Measurements from ENCODE around the gene ZNF383. TPM values are rescaled to one million over a fixed set of nuclear protein-coding genes. Genes with fewer than 3 reads are reported as not detected.

Gene ZNF383
- total and polyA plus RNA-seq, 9 of the 15 experiments (the other 6 are each of a cell fraction or from before 2014, with no cell fraction given): 2.0 to 8.2 (median 5.3) TPM

DNA sequence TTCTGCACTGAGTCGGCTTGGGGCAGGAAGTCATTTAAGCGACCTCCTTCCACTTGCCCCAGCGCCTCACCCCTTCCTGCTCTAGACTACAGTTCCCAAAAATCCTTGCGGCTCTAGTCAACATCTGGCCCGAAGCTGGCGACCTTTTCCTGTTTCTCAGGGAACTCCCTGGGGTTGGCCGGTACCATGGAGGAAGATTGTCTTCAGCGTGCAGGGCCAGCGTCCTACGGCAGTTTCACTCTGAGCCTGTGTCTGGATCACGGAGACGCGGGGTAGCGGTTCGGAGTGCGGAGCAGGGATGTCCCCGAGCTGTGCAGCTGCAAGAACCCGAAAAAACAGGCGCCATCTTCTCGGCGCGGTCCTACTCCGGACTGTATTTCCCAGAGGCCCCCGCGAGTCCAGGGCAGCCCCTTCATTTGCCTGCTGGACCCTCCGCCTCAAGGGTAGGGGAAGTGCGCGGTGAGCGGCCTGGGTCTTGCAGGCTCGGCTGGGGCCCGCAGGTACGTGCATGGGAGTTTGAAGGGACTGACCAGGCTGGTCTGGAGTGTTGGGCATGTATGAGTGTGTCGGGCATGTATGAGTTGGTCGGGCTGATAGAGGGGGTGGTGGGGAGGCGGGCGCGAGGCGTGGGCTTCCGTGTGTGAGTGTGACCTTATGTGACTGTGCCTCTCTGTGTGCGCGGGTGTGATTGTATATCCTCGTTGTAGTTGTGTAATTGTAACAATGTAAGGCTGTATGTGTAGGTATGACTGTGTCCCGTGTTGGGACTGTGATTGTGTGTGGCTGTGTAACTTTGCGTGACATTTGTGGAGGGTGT is at the start of gene ZNF383 (continued):
- TF ChIP-seq, protein P1, sequence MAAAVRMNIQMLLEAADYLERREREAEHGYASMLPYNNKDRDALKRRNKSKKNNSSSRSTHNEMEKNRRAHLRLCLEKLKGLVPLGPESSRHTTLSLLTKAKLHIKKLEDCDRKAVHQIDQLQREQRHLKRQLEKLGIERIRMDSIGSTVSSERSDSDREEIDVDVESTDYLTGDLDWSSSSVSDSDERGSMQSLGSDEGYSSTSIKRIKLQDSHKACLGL (CRISPR knock-in tag; IDR thresholded peaks at IDR 0.05; ENCODE audit: borderline replicate concordance, poor library complexity, severe bottlenecking): no peak
- peak; percentile 27; the same call in 1 of the 2 replicates for TF ChIP-seq BCOR (IDR thresholded peaks at IDR 0.05)
- no peak for TF ChIP-seq ZNF77 (CRISPR knock-in tag; IDR thresholded peaks at IDR 0.05)
- TF ChIP-seq HIVEP1 (CRISPR knock-in tag; IDR thresholded peaks at IDR 0.05): no peak
- no peak for TF ChIP-seq CC2D1A (IDR thresholded peaks at IDR 0.05)
- no peak for TF ChIP-seq HNRNPL (IDR thresholded peaks at IDR 0.05; ENCODE audit: low read depth, low read length)
- no peak for TF ChIP-seq SAFB2 (IDR thresholded peaks at IDR 0.05; ENCODE audit: borderline replicate concordance, low read depth, low read length, severe bottlenecking)
- TF ChIP-seq CBFA2T2 (conservative IDR thresholded peaks at IDR 0.05): no peak
- peak; percentile 79 for TF ChIP-seq HNRNPLL (IDR thresholded peaks at IDR 0.05; ENCODE audit: low read depth, low read length, poor library complexity, severe bottlenecking)
- TF ChIP-seq ESRRA (IDR thresholded peaks at IDR 0.05; ENCODE audit: borderline replicate concordance, low read depth): no peak; the same call in 1 of the 2 replicates
- TF ChIP-seq, protein P2, sequence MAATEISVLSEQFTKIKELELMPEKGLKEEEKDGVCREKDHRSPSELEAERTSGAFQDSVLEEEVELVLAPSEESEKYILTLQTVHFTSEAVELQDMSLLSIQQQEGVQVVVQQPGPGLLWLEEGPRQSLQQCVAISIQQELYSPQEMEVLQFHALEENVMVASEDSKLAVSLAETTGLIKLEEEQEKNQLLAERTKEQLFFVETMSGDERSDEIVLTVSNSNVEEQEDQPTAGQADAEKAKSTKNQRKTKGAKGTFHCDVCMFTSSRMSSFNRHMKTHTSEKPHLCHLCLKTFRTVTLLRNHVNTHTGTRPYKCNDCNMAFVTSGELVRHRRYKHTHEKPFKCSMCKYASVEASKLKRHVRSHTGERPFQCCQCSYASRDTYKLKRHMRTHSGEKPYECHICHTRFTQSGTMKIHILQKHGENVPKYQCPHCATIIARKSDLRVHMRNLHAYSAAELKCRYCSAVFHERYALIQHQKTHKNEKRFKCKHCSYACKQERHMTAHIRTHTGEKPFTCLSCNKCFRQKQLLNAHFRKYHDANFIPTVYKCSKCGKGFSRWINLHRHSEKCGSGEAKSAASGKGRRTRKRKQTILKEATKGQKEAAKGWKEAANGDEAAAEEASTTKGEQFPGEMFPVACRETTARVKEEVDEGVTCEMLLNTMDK (IDR thresholded peaks at IDR 0.05; ENCODE audit: borderline replicate concordance, insufficient read depth, low read depth, low read length, poor library complexity, severe bottlenecking): no peak
- TF ChIP-seq ETV5 (CRISPR knock-in tag; IDR thresholded peaks at IDR 0.05; ENCODE audit: low read depth): no peak
- TF ChIP-seq HLTF (IDR thresholded peaks at IDR 0.05): no peak
- peak; percentile 30; the same call in 1 of the 2 replicates for TF ChIP-seq PHB2 (IDR thresholded peaks at IDR 0.05; ENCODE audit: low read depth)
- TF ChIP-seq POLR2AphosphoS5 (IDR thresholded peaks at IDR 0.05; ENCODE audit: control insufficient read depth, insufficient read depth, low read depth, low read length): peak; percentile 58; the same call in 1 of the 2 replicates
- no peak for TF ChIP-seq CSDE1 (IDR thresholded peaks at IDR 0.05)
- TF ChIP-seq PTRF (tag; IDR thresholded peaks at IDR 0.05): no peak
- TF ChIP-seq, protein P3, sequence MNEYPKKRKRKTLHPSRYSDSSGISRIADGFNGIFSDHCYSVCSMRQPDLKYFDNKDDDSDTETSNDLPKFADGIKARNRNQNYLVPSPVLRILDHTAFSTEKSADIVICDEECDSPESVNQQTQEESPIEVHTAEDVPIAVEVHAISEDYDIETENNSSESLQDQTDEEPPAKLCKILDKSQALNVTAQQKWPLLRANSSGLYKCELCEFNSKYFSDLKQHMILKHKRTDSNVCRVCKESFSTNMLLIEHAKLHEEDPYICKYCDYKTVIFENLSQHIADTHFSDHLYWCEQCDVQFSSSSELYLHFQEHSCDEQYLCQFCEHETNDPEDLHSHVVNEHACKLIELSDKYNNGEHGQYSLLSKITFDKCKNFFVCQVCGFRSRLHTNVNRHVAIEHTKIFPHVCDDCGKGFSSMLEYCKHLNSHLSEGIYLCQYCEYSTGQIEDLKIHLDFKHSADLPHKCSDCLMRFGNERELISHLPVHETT (CRISPR knock-in tag; conservative IDR thresholded peaks at IDR 0.05 in 1 of 2, IDR thresholded peaks at IDR 0.05 in 1 of 2): no peak; a peak in 1 of 4 replicates
- TF ChIP-seq CTBP1 (IDR thresholded peaks at IDR 0.05; ENCODE audit: borderline replicate concordance): peak; percentile 23; the same call in 1 of the 2 replicates
- no peak for TF ChIP-seq ZNF274 (IDR thresholded peaks at IDR 0.05; ENCODE audit: borderline replicate concordance, low read depth, low read length)
